ENCODE results near the gene RIPOR1.
A peak's percentile ranks its signal among the peaks of the same experiment; 100 is the strongest.

Gene RIPOR1

GRCh38 chr16:67537636-67538591 is 9.3 kb downstream of the RIPOR1 start:
- peak; percentile 67 for DNase-seq

- DNase-seq = peak; percentile 46
These were observed 10.1 kb downstream of the RIPOR1 start for GRCh38 chr16:67538666-67539101.

GRCh38 chr16:67539271-67539670 is 10.6 kb downstream of the RIPOR1 start:
- no peak for DNase-seq

GRCh38 chr16:67539691-67540635 is 11.3 kb downstream of the RIPOR1 start:
- DNase-seq = no peak

- DNase-seq = no peak
These were observed 12.1 kb downstream of the RIPOR1 start for GRCh38 chr16:67540756-67541155.

- DNase-seq = no peak
These were observed 13.0 kb downstream of the RIPOR1 start for GRCh38 chr16:67541391-67542263.

- DNase-seq = no peak
These were observed 13.8 kb downstream of the RIPOR1 start for GRCh38 chr16:67542464-67542863.

GRCh38 chr16:67543036-67543435 is 14.4 kb downstream of the RIPOR1 start:
- no peak for DNase-seq

- no peak for DNase-seq
These were observed 15.0 kb downstream of the RIPOR1 start for GRCh38 chr16:67543582-67543981.

GRCh38 chr16:67544329-67544841 is 15.8 kb downstream of the RIPOR1 start:
- DNase-seq = no peak

- DNase-seq = no peak
These were observed 16.4 kb downstream of the RIPOR1 start for GRCh38 chr16:67544844-67545664.

- DNase-seq = no peak
These were observed 17.0 kb downstream of the RIPOR1 start for GRCh38 chr16:67545665-67546024.

- DNase-seq = no peak
These were observed 17.5 kb downstream of the RIPOR1 start for GRCh38 chr16:67546091-67546501.

- DNase-seq = peak; percentile 64
These were observed 18.3 kb downstream of the RIPOR1 start for GRCh38 chr16:67546761-67547422.

- peak; percentile 5 for DNase-seq
These were observed 19.0 kb downstream of the RIPOR1 start for GRCh38 chr16:67547423-67548264.

- no peak for DNase-seq
These were observed 19.9 kb downstream of the RIPOR1 start for GRCh38 chr16:67548265-67549126.

- no peak for DNase-seq
These were observed 20.6 kb downstream of the RIPOR1 start for GRCh38 chr16:67549240-67549639.

- no peak for DNase-seq
These were observed 21.3 kb downstream of the RIPOR1 start for GRCh38 chr16:67549936-67550335.
